Neutrophil (primary cell): Measurements from ENCODE around the gene MTERF4.

Source experiments
- H3K27ac ChIP-seq: fragments of 200-600 bp; sonication (generic); 2 replicates; pipeline ENCODE4 v1.5.1; 2016; ENCODE audit warnings: mild to moderate bottlenecking, moderate library complexity
- H3K27me3 ChIP-seq: fragments of 200-600 bp; sonication (generic); 2 replicates; pipeline ENCODE4 v1.6.0; 2016; ENCODE audit warnings: mild to moderate bottlenecking
- H3K36me3 ChIP-seq: fragments of 200-600 bp; sonication (generic); 2 replicates; pipeline ENCODE4 v1.5.1; 2017
- H3K4me1 ChIP-seq, 2 experiments: fragments of 200-600 bp in 1 of 2; sonication (generic) in 1 of 2; 1 replicate in 1 of 2; 2 replicates in 1 of 2; pipeline versions ENCODE4 v1.5.1 to v1.6.1; 2013 to 2016; ENCODE audit warnings: low read depth in 1 of 2, low read length in 1 of 2, mild to moderate bottlenecking in 1 of 2, moderate library complexity in 1 of 2; ENCODE audit not compliant: control insufficient read depth in 1 of 2, insufficient read depth in 1 of 2
- H3K4me3 ChIP-seq, 2 experiments: fragments of 200-600 bp in 1 of 2; sonication (generic) in 1 of 2; 1 replicate in 1 of 2; 2 replicates in 1 of 2; pipeline ENCODE4 v1.5.1; 2013 to 2016; ENCODE audit warnings: low read depth in 1 of 2, low read length in 1 of 2, mild to moderate bottlenecking in 1 of 2, moderate library complexity in 1 of 2
- H3K9me3 ChIP-seq: fragments of 200-600 bp; sonication (generic); 2 replicates; pipeline ENCODE4 v1.5.1; 2016
- TF ChIP-seq, protein P1 (sequence below): fragments of 200-600 bp; sonication (generic); IDR thresholded peaks from 2 replicates; pipeline ENCODE4 v1.5.1; 2016; ENCODE audit warnings: antibody characterized with exemption

MTERF4 gene, protein sequence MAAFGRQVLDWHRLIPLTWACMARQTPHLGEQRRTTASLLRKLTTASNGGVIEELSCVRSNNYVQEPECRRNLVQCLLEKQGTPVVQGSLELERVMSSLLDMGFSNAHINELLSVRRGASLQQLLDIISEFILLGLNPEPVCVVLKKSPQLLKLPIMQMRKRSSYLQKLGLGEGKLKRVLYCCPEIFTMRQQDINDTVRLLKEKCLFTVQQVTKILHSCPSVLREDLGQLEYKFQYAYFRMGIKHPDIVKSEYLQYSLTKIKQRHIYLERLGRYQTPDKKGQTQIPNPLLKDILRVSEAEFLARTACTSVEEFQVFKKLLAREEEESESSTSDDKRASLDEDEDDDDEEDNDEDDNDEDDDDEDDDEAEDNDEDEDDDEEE

DNA sequence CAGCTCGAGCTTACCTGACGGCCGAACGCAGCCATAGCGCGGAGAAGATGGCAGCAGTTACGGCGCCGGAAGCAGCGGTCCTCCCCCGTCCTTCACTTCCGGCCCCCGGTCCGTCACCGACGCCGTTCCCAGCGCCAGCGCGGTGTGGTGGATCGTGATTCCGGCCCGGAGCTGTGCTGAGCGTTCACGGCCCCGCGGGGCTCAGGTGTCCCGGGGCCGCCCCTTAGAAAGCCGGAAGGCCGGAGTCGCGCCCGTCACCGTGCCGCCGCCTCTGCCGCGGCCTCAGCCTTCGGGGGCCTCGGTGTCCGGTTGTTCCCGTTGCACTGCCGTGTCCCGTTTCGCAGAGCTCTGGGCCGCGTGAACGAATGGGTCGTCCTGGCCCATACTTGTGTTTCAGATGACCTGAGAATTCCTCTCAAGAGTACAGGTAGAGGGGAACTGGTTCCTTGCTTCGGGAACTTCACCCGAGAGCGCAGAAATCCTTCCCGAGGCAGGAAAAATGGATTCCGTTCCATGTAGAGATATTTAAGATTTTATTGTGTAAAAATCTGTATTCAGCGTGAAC lies at the start of gene MTERF4:
TSS of gene MTERF4 (minus strand) at position 49 of the 565 bp plus-strand sequence. CDS start at position 35, 14 bp downstream.
- H3K27me3 ChIP-seq = no peaks in the 10 kb centered on the region
- H3K4me1 ChIP-seq = peaks cover 15 to 21% of the 10 kb centered on the region in 2 experiments
- H3K27ac ChIP-seq = peak within 1 kb of the TSS; percentile 78
- H3K4me3 ChIP-seq = peak within 1 kb of the TSS; percentile 76 to 82
- H3K36me3 ChIP-seq = peaks cover 26% of the 10 kb centered on the region
- TF ChIP-seq, protein P1, sequence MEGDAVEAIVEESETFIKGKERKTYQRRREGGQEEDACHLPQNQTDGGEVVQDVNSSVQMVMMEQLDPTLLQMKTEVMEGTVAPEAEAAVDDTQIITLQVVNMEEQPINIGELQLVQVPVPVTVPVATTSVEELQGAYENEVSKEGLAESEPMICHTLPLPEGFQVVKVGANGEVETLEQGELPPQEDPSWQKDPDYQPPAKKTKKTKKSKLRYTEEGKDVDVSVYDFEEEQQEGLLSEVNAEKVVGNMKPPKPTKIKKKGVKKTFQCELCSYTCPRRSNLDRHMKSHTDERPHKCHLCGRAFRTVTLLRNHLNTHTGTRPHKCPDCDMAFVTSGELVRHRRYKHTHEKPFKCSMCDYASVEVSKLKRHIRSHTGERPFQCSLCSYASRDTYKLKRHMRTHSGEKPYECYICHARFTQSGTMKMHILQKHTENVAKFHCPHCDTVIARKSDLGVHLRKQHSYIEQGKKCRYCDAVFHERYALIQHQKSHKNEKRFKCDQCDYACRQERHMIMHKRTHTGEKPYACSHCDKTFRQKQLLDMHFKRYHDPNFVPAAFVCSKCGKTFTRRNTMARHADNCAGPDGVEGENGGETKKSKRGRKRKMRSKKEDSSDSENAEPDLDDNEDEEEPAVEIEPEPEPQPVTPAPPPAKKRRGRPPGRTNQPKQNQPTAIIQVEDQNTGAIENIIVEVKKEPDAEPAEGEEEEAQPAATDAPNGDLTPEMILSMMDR = peak; percentile 12
- H3K9me3 ChIP-seq = no peaks in the 10 kb centered on the region

DNA sequence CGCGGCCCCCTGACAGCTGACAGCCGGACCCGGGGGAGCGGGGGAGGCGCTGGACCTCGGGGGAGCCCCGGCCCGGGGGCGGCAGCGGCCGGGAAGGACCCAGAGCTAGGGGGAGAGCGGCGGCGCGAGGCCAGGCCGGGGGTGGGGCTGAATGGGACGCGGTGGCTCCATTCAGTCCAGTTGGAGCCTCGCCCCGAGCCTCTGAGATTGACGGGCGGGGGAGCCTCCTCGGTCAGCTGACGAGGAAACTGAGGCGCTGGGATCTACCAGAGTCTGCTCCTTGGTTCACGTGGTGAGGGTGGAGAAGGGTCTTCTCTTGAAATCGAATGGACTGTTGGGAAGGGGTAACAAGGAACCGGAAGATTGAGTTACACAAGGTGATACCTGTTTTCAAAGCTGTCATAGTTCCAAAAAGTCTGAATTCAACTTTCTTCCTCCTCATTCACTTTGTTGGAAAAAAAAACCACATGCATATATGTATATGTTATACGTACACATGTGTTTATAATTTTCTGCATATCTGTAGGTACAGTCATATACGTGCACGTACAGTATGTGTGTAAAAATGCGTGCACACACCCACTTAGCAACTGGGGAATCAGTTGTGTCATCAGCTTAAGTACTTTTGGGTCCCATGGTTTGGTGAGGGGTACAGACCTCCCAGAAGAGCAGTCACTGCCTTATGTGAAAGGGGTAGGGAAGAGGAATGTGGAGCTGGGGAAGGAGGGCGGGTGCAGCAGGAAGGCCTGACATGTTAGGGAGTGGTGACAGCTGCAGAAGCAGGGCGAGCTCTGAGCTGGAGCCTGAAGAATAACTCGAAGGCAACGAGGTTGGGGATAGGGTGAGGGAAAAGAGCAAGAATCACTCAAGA lies 48.8 kb upstream of the MTERF4 start:
- peak overlapping the region; percentile 75 to 94 for H3K4me3 ChIP-seq
- H3K36me3 ChIP-seq = peaks cover 20% of the 10 kb centered on the region
- TF ChIP-seq, protein P1 = no peak
- peaks cover 11% of the 10 kb centered on the region for H3K27me3 ChIP-seq
- peak overlapping the region; percentile 62 for H3K27ac ChIP-seq
- H3K4me1 ChIP-seq = peaks cover 17 to 19% of the 10 kb centered on the region in 2 experiments
- H3K9me3 ChIP-seq = no peaks in the 10 kb centered on the region

DNA sequence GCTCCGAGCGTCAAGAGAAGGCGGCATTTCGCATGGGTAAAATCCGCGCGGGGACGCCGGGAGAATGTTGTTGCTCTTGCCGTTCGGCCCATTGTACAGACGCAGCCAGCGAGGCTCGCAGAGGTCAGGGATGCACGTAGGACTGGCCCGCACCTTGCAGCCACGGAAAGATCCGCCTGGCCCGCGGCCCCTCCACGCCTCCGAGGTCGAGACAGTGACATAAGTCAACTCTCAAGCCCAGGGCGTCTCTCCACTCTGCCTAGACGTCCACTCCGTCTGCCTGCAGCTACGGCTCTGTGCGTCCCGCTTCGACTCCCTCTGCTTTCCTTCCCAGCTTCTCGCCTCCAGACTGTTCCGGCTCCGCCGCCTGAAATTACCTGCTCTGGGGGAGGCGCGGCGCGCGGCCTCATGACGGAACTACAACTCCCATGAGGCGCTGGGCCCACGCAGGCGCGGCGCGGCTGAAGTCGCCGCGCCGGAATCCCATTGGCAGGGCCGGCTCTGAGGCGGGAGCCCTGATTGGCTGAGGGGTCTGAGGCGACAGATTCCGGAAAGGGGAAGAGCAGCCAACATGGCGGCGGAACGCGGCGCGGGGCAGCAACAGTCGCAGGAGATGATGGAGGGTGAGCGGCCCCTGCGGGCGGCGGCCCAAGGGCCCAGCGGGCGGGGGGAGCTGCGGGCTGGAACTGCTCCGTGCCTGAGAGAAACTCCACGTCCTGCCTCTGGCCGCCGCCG lies 48.0 kb upstream of the MTERF4 start, which contains the start of gene PPP1R7:
TSS of gene PPP1R7 (plus strand) at position 543 of the 735 bp plus-strand sequence. CDS start at position 572, 29 bp downstream.
- Histone ChIP-seq H3K36me3 (peaks cover 16% of the 10 kb centered on the region), H3K27ac (peak within 1 kb of the TSS; percentile 62), H3K4me1 (peaks cover 17 to 19% of the 10 kb centered on the region in 2 experiments), H3K4me3 (peak within 1 kb of the TSS; percentile 75 to 94), H3K9me3 (no peaks in the 10 kb centered on the region), H3K27me3 (peaks cover 11% of the 10 kb centered on the region)
- TF ChIP-seq, protein P1 = peak; percentile 51

DNA sequence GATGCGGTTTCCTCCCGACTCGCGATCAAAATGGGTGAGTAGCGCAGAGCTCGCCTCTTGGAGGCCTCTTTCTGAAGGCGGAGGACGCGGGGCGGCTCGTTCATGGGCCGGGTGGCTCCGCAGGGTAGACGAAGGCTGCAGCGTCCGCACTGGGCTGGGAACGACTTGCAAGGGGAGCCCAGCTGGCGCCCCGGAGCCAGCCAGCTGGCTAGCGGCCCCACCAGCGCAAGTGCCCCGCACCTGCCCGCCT lies 47.5 kb upstream of the MTERF4 start:
- Histone ChIP-seq H3K36me3 (peaks cover 11% of the 10 kb centered on the region), H3K27ac (peak overlapping the region; percentile 62), H3K4me3 (peak overlapping the region; percentile 75 to 94), H3K9me3 (no peaks in the 10 kb centered on the region), H3K27me3 (peaks cover 11% of the 10 kb centered on the region), H3K4me1 (peaks cover 17 to 19% of the 10 kb centered on the region in 2 experiments)
- TF ChIP-seq, protein P1 = no peak
